Tibial nerve (tissue), 4 donors: ENCODE results near the gene SFXN1. TPM values are rescaled to one million over a fixed set of nuclear protein-coding genes. Genes with fewer than 3 reads are reported as not detected.

Source experiments
- DNase-seq, 2 donors: peaks; one replicate each; pipeline ENCODE4 v3.0.0-alpha.2; 2019; ENCODE audit warnings: low spot score in 2 of 2
- H3K27ac ChIP-seq, 4 donors: fragments of 200-600 bp; sonication (generic) in 3 of 4; one replicate each; pipeline ENCODE4 v1.5.1; 2017 to 2019; ENCODE audit warnings: mild to moderate bottlenecking in 1 of 4
- H3K27me3 ChIP-seq, 2 donors: fragments of 200-600 bp; sonication (generic) in 1 of 2; one replicate each; pipeline versions ENCODE4 v1.5.1 to v1.6.0; 2017 to 2019
- H3K36me3 ChIP-seq, 3 donors: fragments of 200-600 bp; sonication (generic); one replicate each; pipeline ENCODE4 v1.5.1; 2018 to 2019
- H3K4me1 ChIP-seq, 4 donors: fragments of 200-600 bp; sonication (generic) in 3 of 4; one replicate each; pipeline ENCODE4 v1.5.1; 2017 to 2019
- H3K4me3 ChIP-seq, 4 donors: fragments of 200-600 bp; sonication (generic) in 3 of 4; one replicate each; pipeline ENCODE4 v1.5.1; 2017 to 2019; ENCODE audit warnings: mild to moderate bottlenecking in 1 of 4, moderate library complexity in 1 of 4
- H3K9me3 ChIP-seq, 4 donors: fragments of 200-600 bp; sonication (generic) in 3 of 4; one replicate each; pipeline ENCODE4 v1.5.1; 2017 to 2019
- EP300 ChIP-seq, 2 donors: sonication (generic); formaldehyde crosslinking; IDR thresholded peaks; one replicate each; pipeline ENCODE4 v1.6.1; 2017; ENCODE audit warnings: antibody characterized with exemption in 2 of 2, mild to moderate bottlenecking in 1 of 2
- POLR2A ChIP-seq, 2 donors: fragments of 450-650 bp; IDR thresholded peaks; one replicate each; pipeline ENCODE4 v1.6.1; 2017; ENCODE audit warnings: antibody characterized with exemption in 2 of 2, mild to moderate bottlenecking in 2 of 2, moderate library complexity in 2 of 2
- WGBS, 2 donors: methylation state at CpG; one replicate each; pipeline ENCODE4 v1.1.5; 2018; 5-methylcytosine and 5-hydroxymethylcytosine counted together
- total RNA-seq, 4 donors: library from RNA; depleted of rRNA; stranded (reverse); fragments of >200 nt; gene quantifications; one replicate each; pipeline ENCODE4 v1.1.0, GENCODE V29; 2016
- TF ChIP-seq, protein P1 (sequence below), 5 experiments: fragments of 200-600 bp in 3 of 5; fragments of 450-650 bp in 2 of 5; sonication (generic) in 3 of 5; IDR thresholded peaks; one replicate each; pipeline ENCODE4 v1.5.1; 2016 to 2019; ENCODE audit warnings: antibody characterized with exemption in 5 of 5, mild to moderate bottlenecking in 3 of 5, moderate library complexity in 2 of 5

SFXN1 gene
- 10 to 100 TPM; 14.4 to 26.9 (median 19.0) TPM for total RNA-seq

- peaks cover 0 to 10% (median 0%) of the 10 kb centered on the region in 3 donors for H3K36me3 ChIP-seq
- no peaks in the 10 kb centered on the region for H3K9me3 ChIP-seq
- peak within 1 kb of the TSS; percentile 77 to 91 (median 85) for H3K4me3 ChIP-seq
- TF ChIP-seq EP300 (IDR thresholded peaks at IDR 0.05) (peak in 1 of 2 donors; percentile 35), POLR2A (IDR thresholded peaks at IDR 0.05) (peak; percentile 37 to 46)
- TF ChIP-seq, protein P1, sequence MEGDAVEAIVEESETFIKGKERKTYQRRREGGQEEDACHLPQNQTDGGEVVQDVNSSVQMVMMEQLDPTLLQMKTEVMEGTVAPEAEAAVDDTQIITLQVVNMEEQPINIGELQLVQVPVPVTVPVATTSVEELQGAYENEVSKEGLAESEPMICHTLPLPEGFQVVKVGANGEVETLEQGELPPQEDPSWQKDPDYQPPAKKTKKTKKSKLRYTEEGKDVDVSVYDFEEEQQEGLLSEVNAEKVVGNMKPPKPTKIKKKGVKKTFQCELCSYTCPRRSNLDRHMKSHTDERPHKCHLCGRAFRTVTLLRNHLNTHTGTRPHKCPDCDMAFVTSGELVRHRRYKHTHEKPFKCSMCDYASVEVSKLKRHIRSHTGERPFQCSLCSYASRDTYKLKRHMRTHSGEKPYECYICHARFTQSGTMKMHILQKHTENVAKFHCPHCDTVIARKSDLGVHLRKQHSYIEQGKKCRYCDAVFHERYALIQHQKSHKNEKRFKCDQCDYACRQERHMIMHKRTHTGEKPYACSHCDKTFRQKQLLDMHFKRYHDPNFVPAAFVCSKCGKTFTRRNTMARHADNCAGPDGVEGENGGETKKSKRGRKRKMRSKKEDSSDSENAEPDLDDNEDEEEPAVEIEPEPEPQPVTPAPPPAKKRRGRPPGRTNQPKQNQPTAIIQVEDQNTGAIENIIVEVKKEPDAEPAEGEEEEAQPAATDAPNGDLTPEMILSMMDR (IDR thresholded peaks at IDR 0.05), result no peak
- peak within 1 kb of the TSS; percentile 31 to 86 (median 76) for H3K27ac ChIP-seq
- no peaks in the 10 kb centered on the region for H3K27me3 ChIP-seq
- H3K4me1 ChIP-seq, result peaks cover 0 to 20% (median 12%) of the 10 kb centered on the region in 4 donors
- peak; percentile 25 to 46 for DNase-seq
- WGBS, 2 donors, result 0 to 1% methylated on average over 13 to 46 of the region's 94 CpGs
Observed at GRCh38 chr5:175478384-175479124, at the start of gene SFXN1. Gene SFXN1, plus strand, starts transcription at chr5:175478560. Its CDS starts 13,544 bp downstream, at chr5:175492104.

DNA sequence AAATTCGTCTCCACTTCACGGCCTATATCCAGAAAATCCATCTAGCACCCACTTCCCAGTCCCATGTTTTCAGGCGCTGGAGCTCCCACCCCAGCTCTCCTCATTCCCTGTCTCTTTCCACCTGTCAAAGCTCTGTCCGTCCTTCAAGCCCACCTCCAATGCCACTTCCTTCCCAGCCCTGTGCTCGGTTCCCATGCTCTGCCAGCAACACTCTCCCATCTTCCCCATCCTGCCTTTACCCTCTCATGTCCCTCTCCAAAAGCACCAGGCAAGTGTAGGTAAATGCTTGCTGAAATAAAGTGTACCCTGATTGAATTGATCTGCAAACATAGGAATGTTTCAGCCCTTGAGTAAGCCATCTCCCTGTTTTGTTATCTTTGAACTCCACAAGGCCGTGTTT is 43.6 kb upstream of the SFXN1 start:
- 73 to 74% methylated on average over 6 of the region's 6 CpGs for WGBS, 2 donors
- no peak for DNase-seq
- no peaks in the 10 kb centered on the region for H3K27me3 ChIP-seq
- H3K27ac ChIP-seq, result no peak overlapping the region
- H3K4me3 ChIP-seq, result no peak overlapping the region
- TF ChIP-seq, protein P1 (IDR thresholded peaks at IDR 0.05), result no peak
- TF ChIP-seq EP300 (IDR thresholded peaks at IDR 0.05) (no peak), POLR2A (IDR thresholded peaks at IDR 0.05) (no peak)
- no peaks in the 10 kb centered on the region for H3K9me3 ChIP-seq
- H3K4me1 ChIP-seq, result no peaks in the 10 kb centered on the region
- H3K36me3 ChIP-seq, result no peaks in the 10 kb centered on the region

DNA sequence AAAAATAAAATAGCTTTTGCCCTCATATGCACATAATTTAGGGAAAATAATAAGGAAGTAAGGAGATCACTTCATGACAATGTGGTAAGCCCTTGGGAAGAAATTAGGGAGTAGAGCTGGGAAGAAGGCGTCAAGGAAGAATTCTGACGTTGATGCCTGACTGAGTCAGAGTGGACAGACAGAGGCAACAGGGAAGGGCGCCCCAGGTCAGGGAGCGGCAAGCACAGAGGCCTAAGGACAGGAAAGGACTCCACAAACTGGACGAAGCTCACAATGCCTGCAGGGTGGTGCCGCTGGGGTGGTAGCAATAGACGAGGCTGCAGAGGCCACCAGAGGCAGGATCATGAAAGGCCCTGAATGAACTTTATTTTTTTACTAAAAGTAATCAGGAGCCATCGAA is 42.0 kb upstream of the SFXN1 start:
- DNase-seq, result no peak
- Histone ChIP-seq H3K4me1 (no peaks in the 10 kb centered on the region), H3K4me3 (no peak overlapping the region), H3K27me3 (no peaks in the 10 kb centered on the region), H3K27ac (no peak overlapping the region), H3K9me3 (no peaks in the 10 kb centered on the region), H3K36me3 (no peaks in the 10 kb centered on the region)
- 57 to 61% methylated on average over 8 of the region's 8 CpGs for WGBS, 2 donors
- TF ChIP-seq, protein P1 (IDR thresholded peaks at IDR 0.05), result no peak
- TF ChIP-seq EP300 (IDR thresholded peaks at IDR 0.05), result no peak
- no peak for TF ChIP-seq POLR2A (IDR thresholded peaks at IDR 0.05)

- H3K4me3 ChIP-seq, result no peak overlapping the region
- no peak for DNase-seq
- no peak overlapping the region for H3K27ac ChIP-seq
- H3K27me3 ChIP-seq, result no peaks in the 10 kb centered on the region
- 80 to 84% methylated on average over 3 of the region's 3 CpGs for WGBS, 2 donors
- TF ChIP-seq, protein P1 (IDR thresholded peaks at IDR 0.05), result no peak
- TF ChIP-seq POLR2A (IDR thresholded peaks at IDR 0.05) (no peak), EP300 (IDR thresholded peaks at IDR 0.05) (no peak)
- peaks cover 0 to 2% (median 0%) of the 10 kb centered on the region in 4 donors for H3K4me1 ChIP-seq
- no peaks in the 10 kb centered on the region for H3K9me3 ChIP-seq
- no peaks in the 10 kb centered on the region for H3K36me3 ChIP-seq
Observed at GRCh38 chr5:175438234-175438857, 40.0 kb upstream of the SFXN1 start.

DNA sequence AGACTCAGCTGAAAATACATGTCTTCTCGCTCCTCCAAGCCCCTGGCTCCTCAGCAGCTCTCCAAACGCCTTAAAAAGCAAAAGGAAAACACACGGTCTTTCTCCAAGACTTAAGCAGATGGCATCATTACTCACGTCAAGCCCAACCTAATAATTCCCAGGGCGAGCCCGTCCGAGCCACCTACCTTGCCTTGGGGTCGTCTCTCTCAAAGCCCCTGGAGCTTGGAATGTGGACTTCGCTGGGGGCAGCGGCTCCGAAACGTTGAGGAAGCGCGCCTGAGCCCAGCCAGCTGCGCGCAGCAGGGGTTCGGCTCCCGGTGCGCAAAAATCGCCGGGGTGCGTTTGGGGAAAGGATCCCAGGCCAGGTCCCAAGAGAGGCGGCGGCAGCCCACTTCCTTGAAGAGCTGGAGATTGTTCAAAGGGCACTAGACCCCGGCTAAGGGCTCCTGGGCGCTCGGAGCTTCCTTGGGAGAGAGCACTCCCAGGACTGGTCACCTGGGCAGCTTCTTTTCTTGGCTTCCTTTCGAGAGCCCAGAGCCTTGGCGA is 34.8 kb upstream of the SFXN1 start:
- WGBS, 2 donors, result 8 to 9% methylated on average over 15 to 26 of the region's 29 CpGs
- peak overlapping the region in 3 of 4 donors; percentile 9 to 46 (median 35) for H3K4me3 ChIP-seq
- no peak overlapping the region for H3K27ac ChIP-seq
- DNase-seq, result no peak
- no peaks in the 10 kb centered on the region for H3K36me3 ChIP-seq
- peaks cover 0 to 28% of the 10 kb centered on the region in 2 donors for H3K27me3 ChIP-seq
- TF ChIP-seq EP300 (IDR thresholded peaks at IDR 0.05) (no peak), POLR2A (IDR thresholded peaks at IDR 0.05) (no peak)
- TF ChIP-seq, protein P1 (IDR thresholded peaks at IDR 0.05), result no peak
- H3K9me3 ChIP-seq, result no peaks in the 10 kb centered on the region
- peaks cover 0 to 21% (median 0%) of the 10 kb centered on the region in 4 donors for H3K4me1 ChIP-seq
